ENCODE data around the gene MAPK1. TPM values are rescaled to one million over a fixed set of nuclear protein-coding genes. Genes with fewer than 3 reads are reported as not detected.
A peak's percentile ranks its signal among the peaks of the same experiment; 100 is the strongest.

MAPK1 gene
- total RNA-seq, 1 experiment from 2014 or later = 122 TPM

DNA sequence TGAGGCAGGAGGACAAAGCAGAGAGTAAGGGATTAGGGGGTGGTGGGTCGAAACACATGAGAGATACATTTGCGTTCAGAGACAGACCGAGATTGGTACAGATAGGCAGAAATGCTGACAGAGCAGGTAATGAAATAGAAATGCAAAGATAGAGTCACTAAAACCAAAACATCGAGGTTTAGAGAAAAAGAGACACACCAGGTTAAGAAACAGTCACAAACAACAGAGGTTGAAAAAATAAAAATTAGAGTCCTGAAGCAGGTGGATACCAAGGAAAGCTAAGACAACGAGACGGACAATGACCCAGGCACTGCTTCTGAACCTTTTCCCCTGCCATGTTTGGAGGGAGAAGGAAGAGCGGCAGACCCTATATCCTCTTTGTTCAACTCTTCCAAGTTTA is 1.2 kb upstream of the MAPK1 start:
- Histone ChIP-seq H3K36me3 (ENCODE audit: control insufficient read depth, insufficient read depth, low read length) (no peaks in the 10 kb centered on the region; the same call in 1 of the 2 replicates), H3K9me3 (ENCODE audit: control insufficient read depth, insufficient read depth, low read depth, low read length) (no peaks in the 10 kb centered on the region), H3K27ac (ENCODE audit: low read length) (peak overlapping the region; percentile 90), H3K4me3 (ENCODE audit: low read depth in 2 of 2, low read length in 2 of 2) (peak overlapping the region; percentile 85 to 88; a peak in 3 of 4 replicates), H3K27me3 (ENCODE audit: control insufficient read depth, insufficient read depth, low read length) (no peaks in the 10 kb centered on the region), H3K4me1 (ENCODE audit: control insufficient read depth, insufficient read depth, low read length) (peaks cover 16% of the 10 kb centered on the region)
- POLR2A ChIA-PET = interaction anchor here (0.6 kb wide), 1 partner anchor 1858 kb away, joined by 4 read pairs; no protein-coding TSS in a partner anchor
- CTCF ChIA-PET = no interaction called here
- no peak for ATAC-seq
- TF ChIP-seq SIN3A (IDR thresholded peaks at IDR 0.05; ENCODE audit: borderline replicate concordance, insufficient read depth, low read depth, low read length) = no peak
- TF ChIP-seq, protein P1, sequence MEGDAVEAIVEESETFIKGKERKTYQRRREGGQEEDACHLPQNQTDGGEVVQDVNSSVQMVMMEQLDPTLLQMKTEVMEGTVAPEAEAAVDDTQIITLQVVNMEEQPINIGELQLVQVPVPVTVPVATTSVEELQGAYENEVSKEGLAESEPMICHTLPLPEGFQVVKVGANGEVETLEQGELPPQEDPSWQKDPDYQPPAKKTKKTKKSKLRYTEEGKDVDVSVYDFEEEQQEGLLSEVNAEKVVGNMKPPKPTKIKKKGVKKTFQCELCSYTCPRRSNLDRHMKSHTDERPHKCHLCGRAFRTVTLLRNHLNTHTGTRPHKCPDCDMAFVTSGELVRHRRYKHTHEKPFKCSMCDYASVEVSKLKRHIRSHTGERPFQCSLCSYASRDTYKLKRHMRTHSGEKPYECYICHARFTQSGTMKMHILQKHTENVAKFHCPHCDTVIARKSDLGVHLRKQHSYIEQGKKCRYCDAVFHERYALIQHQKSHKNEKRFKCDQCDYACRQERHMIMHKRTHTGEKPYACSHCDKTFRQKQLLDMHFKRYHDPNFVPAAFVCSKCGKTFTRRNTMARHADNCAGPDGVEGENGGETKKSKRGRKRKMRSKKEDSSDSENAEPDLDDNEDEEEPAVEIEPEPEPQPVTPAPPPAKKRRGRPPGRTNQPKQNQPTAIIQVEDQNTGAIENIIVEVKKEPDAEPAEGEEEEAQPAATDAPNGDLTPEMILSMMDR (IDR thresholded peaks at IDR 0.05) = no peak
- TF ChIP-seq, protein P2, sequence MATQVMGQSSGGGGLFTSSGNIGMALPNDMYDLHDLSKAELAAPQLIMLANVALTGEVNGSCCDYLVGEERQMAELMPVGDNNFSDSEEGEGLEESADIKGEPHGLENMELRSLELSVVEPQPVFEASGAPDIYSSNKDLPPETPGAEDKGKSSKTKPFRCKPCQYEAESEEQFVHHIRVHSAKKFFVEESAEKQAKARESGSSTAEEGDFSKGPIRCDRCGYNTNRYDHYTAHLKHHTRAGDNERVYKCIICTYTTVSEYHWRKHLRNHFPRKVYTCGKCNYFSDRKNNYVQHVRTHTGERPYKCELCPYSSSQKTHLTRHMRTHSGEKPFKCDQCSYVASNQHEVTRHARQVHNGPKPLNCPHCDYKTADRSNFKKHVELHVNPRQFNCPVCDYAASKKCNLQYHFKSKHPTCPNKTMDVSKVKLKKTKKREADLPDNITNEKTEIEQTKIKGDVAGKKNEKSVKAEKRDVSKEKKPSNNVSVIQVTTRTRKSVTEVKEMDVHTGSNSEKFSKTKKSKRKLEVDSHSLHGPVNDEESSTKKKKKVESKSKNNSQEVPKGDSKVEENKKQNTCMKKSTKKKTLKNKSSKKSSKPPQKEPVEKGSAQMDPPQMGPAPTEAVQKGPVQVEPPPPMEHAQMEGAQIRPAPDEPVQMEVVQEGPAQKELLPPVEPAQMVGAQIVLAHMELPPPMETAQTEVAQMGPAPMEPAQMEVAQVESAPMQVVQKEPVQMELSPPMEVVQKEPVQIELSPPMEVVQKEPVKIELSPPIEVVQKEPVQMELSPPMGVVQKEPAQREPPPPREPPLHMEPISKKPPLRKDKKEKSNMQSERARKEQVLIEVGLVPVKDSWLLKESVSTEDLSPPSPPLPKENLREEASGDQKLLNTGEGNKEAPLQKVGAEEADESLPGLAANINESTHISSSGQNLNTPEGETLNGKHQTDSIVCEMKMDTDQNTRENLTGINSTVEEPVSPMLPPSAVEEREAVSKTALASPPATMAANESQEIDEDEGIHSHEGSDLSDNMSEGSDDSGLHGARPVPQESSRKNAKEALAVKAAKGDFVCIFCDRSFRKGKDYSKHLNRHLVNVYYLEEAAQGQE (IDR thresholded peaks at IDR 0.05; ENCODE audit: insufficient read depth in 1 of 2, low read depth in 2 of 2, low read length in 1 of 2) = no peak
- intact Hi-C loops (cut with micrococcal nuclease; ENCODE audit: unreplicated experiment) = no loop called here
- no peak for DNase-seq (ENCODE audit: low read depth, low spot score)
- no TSS peak for BruUV-seq (replicated peaks)
- in situ Hi-C loops (cut with HindIII; ENCODE audit: low pct_unique_long_range_greater_than_20kb, low sequenced_read_pairs) = no loop called here

DNA sequence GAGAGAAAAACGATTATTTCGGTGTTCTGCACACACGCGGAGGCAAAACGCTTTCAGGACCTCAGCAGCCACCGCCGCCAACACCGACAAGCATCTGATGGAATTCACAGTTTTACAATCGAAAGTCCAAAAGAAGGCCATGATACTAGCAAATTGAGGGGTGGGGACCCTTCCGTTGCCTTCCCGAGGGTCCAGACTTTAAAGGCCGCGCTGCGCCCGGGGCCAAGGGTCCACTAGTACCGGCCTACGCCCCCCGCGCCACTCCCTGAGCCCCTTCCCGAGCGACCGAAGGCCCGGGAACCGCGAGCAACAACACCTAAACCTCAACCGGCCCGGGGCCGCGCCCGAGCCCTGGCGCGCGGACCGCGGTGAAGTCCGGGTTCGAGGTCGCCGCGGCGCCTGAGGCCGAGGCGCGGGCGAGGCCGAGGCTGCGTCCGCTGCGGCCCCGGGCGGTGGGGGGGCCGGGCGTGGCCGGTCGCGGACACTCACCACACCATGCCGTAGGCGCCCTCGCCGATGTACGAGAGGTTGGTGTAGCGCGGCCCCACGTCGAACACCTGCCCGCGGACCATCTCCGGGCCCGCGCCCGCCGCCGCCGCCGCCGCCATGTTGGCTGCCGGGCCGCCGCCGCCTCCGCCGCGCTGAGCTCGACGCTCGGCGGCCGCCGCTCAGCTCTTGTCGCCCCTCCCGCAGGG is 465 bp downstream of the MAPK1 start:
- peak overlapping the region; percentile 87 for H3K27ac ChIP-seq (ENCODE audit: low read length)
- POLR2A ChIA-PET = interaction anchor here (0.7 to 1.3 kb wide), 3 partner anchors 13 to 77 kb away, joined by 4 to 7 read pairs (median 4); no protein-coding TSS in a partner anchor
- CTCF ChIA-PET = interaction anchor here (0.7 kb wide), 2 partner anchors 28 to 83 kb away, joined by 3 read pairs; no protein-coding TSS in a partner anchor

More for the DNA sequence above, 465 bp downstream of the MAPK1 start:
- Histone ChIP-seq H3K27me3 (ENCODE audit: control insufficient read depth, insufficient read depth, low read length) (no peaks in the 10 kb centered on the region), H3K4me1 (ENCODE audit: control insufficient read depth, insufficient read depth, low read length) (peaks cover 20% of the 10 kb centered on the region), H3K36me3 (ENCODE audit: control insufficient read depth, insufficient read depth, low read length) (no peaks in the 10 kb centered on the region; the same call in 1 of the 2 replicates), H3K9me3 (ENCODE audit: control insufficient read depth, insufficient read depth, low read depth, low read length) (no peaks in the 10 kb centered on the region), H3K4me3 (ENCODE audit: low read depth in 2 of 2, low read length in 2 of 2) (peak overlapping the region; percentile 85 to 88)
- no peak for TF ChIP-seq SIN3A (IDR thresholded peaks at IDR 0.05; ENCODE audit: borderline replicate concordance, insufficient read depth, low read depth, low read length)
- no peak for TF ChIP-seq TCF7L2 (IDR thresholded peaks at IDR 0.05; ENCODE audit: low read depth, low read length)
- TF ChIP-seq POLR2AphosphoS5 (IDR thresholded peaks at IDR 0.05; ENCODE audit: low read depth, low read length) = no peak
- TF ChIP-seq, protein P2 (IDR thresholded peaks at IDR 0.05; ENCODE audit: insufficient read depth in 1 of 2, low read depth in 2 of 2, low read length in 1 of 2) = no peak
- TF ChIP-seq, protein P1 (IDR thresholded peaks at IDR 0.05) = no peak
- in situ Hi-C loops (cut with HindIII; ENCODE audit: low pct_unique_long_range_greater_than_20kb, low sequenced_read_pairs) = no loop called here
- intact Hi-C loops (cut with micrococcal nuclease; ENCODE audit: unreplicated experiment) = no loop called here
- ATAC-seq (peak; percentile 75), DNase-seq (ENCODE audit: low read depth, low spot score) (no peak)
- BruUV-seq (replicated peaks) = no TSS peak
